Fibroblast of lung (primary cell): ENCODE results near the gene DNAH17. TPM values are rescaled to one million over a fixed set of nuclear protein-coding genes. Genes with fewer than 3 reads are reported as not detected.

ENCODE experiments used
- DNase-seq, 2 donors: peaks; one replicate each; pipeline versions ENCODE4 v3.0.0 to v3.0.0-alpha.2; 2010; ENCODE audit warnings: low read depth in 2 of 2
- H2AFZ ChIP-seq: 2 replicates; pipeline ENCODE4 v1.5.1; 2012; ENCODE audit warnings: low read length, control low read depth, inconsistent platforms
- H3K27ac ChIP-seq: 2 replicates; pipeline ENCODE4 v1.5.1; 2011; ENCODE audit warnings: low read length, control low read depth; ENCODE audit not compliant: insufficient read depth
- H3K27me3 ChIP-seq: 2 replicates; pipeline ENCODE4 v1.5.1; 2011; ENCODE audit warnings: mild to moderate bottlenecking, low read length; ENCODE audit not compliant: control insufficient read depth, insufficient read depth
- H3K36me3 ChIP-seq: 2 replicates; pipeline ENCODE4 v1.5.1; 2011; ENCODE audit warnings: low read length; ENCODE audit not compliant: control insufficient read depth, insufficient read depth
- H3K4me1 ChIP-seq: 2 replicates; pipeline ENCODE4 v1.5.1; 2011; ENCODE audit warnings: low read length; ENCODE audit not compliant: control insufficient read depth, insufficient read depth; ENCODE audit errors: extremely low read depth
- H3K4me2 ChIP-seq: 2 replicates; pipeline ENCODE4 v1.5.1; 2011; ENCODE audit warnings: low read length, control low read depth; ENCODE audit not compliant: insufficient read depth; ENCODE audit errors: extremely low read depth
- H3K4me3 ChIP-seq, 4 experiments: fragments of 200-600 bp in 1 of 4; sonication (generic) in 1 of 4; replicated peaks in 1 of 4; 2 replicates each; pipeline ENCODE4 v1.5.1; 2011 to 2016; ENCODE audit warnings: low read length in 4 of 4, low read depth in 3 of 4, mild to moderate bottlenecking in 3 of 4, control low read depth in 2 of 4, inconsistent platforms in 1 of 4, mixed read lengths in 1 of 4; ENCODE audit not compliant: insufficient read depth in 1 of 4; ENCODE audit errors: control extremely low read depth in 1 of 4
- H3K79me2 ChIP-seq: 2 replicates; pipeline ENCODE4 v1.5.1; 2012; ENCODE audit warnings: mild to moderate bottlenecking, low read length, inconsistent platforms; ENCODE audit not compliant: control insufficient read depth, insufficient read depth
- H3K9ac ChIP-seq: 2 replicates; pipeline ENCODE4 v1.5.1; 2011; ENCODE audit warnings: mild to moderate bottlenecking, low read length, control low read depth; ENCODE audit not compliant: insufficient read depth
- H3K9me3 ChIP-seq: 2 replicates; pipeline ENCODE4 v1.5.1; 2012; ENCODE audit warnings: low read depth, low read length; ENCODE audit not compliant: control insufficient read depth, insufficient read depth
- H4K20me1 ChIP-seq: 2 replicates; pipeline ENCODE4 v1.5.1; 2011; ENCODE audit warnings: low read length; ENCODE audit not compliant: control insufficient read depth, insufficient read depth; ENCODE audit errors: extremely low read depth
- EZH2 ChIP-seq: IDR thresholded peaks from 2 replicates; pipeline ENCODE4 v1.5.1; 2012; ENCODE audit warnings: low read length, control low read depth, mild to moderate bottlenecking; ENCODE audit errors: missing control alignments
- polyA plus RNA-seq, 2 donors: library from polyadenylated mRNA; depleted of rRNA in 1 of 2; stranded (reverse) in 1 of 2; unstranded in 1 of 2; fragments of >200 nt; gene quantifications; 2 replicates each; pipeline ENCODE4 v1.2.1, GENCODE V29; 2011 to 2012; ENCODE audit warnings: missing spikeins in 1 of 2
- total RNA-seq: library from RNA; depleted of rRNA; stranded (reverse); fragments of >200 nt; gene quantifications from 2 replicates; pipeline ENCODE4 v1.2.1, GENCODE V29; 2014
- TF ChIP-seq, protein P1 (sequence below), 2 donors: IDR thresholded peaks in 1 of 2; conservative IDR thresholded peaks in 1 of 2; 1 replicate in 1 of 2; 2 replicates in 1 of 2; pipeline ENCODE4 v1.5.1; 2011 to 2012; ENCODE audit warnings: low read length in 2 of 2, control low read depth in 1 of 2, inconsistent platforms in 1 of 2, low read depth in 1 of 2, mild to moderate bottlenecking in 1 of 2

The DNAH17 gene
- total and polyA plus RNA-seq, 2 donors (not counting 1 experiment from before 2014, with no cell fraction given): not detected

- Histone ChIP-seq H3K36me3 (no peaks in the 10 kb centered on the region), H2AFZ (no peak overlapping the region), H3K27me3 (no peaks in the 10 kb centered on the region), H3K9me3 (no peaks in the 10 kb centered on the region), H3K27ac (no peak overlapping the region), H3K4me1 (no peaks in the 10 kb centered on the region), H3K4me2 (no peak overlapping the region), H4K20me1 (no peaks in the 10 kb centered on the region), H3K4me3 (no peak overlapping the region), H3K9ac (no peak overlapping the region), H3K79me2 (no peaks in the 10 kb centered on the region)
- TF ChIP-seq, protein P1, sequence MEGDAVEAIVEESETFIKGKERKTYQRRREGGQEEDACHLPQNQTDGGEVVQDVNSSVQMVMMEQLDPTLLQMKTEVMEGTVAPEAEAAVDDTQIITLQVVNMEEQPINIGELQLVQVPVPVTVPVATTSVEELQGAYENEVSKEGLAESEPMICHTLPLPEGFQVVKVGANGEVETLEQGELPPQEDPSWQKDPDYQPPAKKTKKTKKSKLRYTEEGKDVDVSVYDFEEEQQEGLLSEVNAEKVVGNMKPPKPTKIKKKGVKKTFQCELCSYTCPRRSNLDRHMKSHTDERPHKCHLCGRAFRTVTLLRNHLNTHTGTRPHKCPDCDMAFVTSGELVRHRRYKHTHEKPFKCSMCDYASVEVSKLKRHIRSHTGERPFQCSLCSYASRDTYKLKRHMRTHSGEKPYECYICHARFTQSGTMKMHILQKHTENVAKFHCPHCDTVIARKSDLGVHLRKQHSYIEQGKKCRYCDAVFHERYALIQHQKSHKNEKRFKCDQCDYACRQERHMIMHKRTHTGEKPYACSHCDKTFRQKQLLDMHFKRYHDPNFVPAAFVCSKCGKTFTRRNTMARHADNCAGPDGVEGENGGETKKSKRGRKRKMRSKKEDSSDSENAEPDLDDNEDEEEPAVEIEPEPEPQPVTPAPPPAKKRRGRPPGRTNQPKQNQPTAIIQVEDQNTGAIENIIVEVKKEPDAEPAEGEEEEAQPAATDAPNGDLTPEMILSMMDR (conservative IDR thresholded peaks at IDR 0.05 in 1 of 2, IDR thresholded peaks at IDR 0.05 in 1 of 2; ENCODE audit: low read depth in 1 of 2, low read length in 2 of 2): no peak
- TF ChIP-seq EZH2: no peak
- no peak for DNase-seq
Observed at GRCh38 chr17:78548725-78549124, 28.5 kb downstream of the DNAH17 start.

- Histone ChIP-seq H3K4me2 (no peak overlapping the region), H3K9me3 (no peaks in the 10 kb centered on the region), H3K79me2 (no peaks in the 10 kb centered on the region), H3K4me3 (no peak overlapping the region), H3K4me1 (no peaks in the 10 kb centered on the region), H3K9ac (no peak overlapping the region), H2AFZ (no peak overlapping the region), H3K27ac (no peak overlapping the region), H3K36me3 (no peaks in the 10 kb centered on the region), H3K27me3 (no peaks in the 10 kb centered on the region), H4K20me1 (no peaks in the 10 kb centered on the region)
- no peak for TF ChIP-seq EZH2
- TF ChIP-seq, protein P1 (conservative IDR thresholded peaks at IDR 0.05 in 1 of 2, IDR thresholded peaks at IDR 0.05 in 1 of 2; ENCODE audit: low read depth in 1 of 2, low read length in 2 of 2): no peak
- DNase-seq: no peak
Observed at GRCh38 chr17:78547035-78547434, 30.2 kb downstream of the DNAH17 start.

DNA sequence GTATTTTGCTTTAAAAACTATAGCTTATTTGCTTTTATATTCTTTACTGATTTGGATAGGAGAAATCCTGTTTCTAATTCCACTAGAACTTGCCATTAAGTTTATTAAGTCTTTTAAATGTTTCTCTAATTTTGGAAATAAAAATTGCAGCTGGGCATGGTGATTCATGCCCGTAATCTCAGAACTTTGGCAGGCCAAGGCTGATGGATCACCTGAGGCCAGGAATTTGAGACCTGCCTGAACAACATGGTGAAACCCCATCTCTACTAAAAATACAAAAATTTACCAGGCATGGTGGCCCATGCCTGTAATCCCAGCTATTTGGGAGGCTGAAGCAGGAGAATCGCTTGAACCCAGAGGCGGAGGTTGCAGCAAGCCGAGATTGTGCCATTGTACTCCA lies 30.7 kb downstream of the DNAH17 start:
- TF ChIP-seq, protein P1 (conservative IDR thresholded peaks at IDR 0.05 in 1 of 2, IDR thresholded peaks at IDR 0.05 in 1 of 2; ENCODE audit: low read depth in 1 of 2, low read length in 2 of 2): no peak
- TF ChIP-seq EZH2: no peak
- no peaks in the 10 kb centered on the region for H3K9me3 ChIP-seq
- no peak overlapping the region for H3K27ac ChIP-seq
- no peaks in the 10 kb centered on the region for H3K36me3 ChIP-seq
- no peak for DNase-seq
- H3K9ac ChIP-seq: no peak overlapping the region
- no peaks in the 10 kb centered on the region for H3K27me3 ChIP-seq
- no peak overlapping the region for H3K4me3 ChIP-seq
- no peak overlapping the region for H3K4me2 ChIP-seq
- no peaks in the 10 kb centered on the region for H4K20me1 ChIP-seq
- no peak overlapping the region for H2AFZ ChIP-seq
- no peaks in the 10 kb centered on the region for H3K4me1 ChIP-seq
- no peaks in the 10 kb centered on the region for H3K79me2 ChIP-seq
